Ecto neural progenitor cell (in vitro differentiated cells): ENCODE measurements around the gene SMYD3.
"Not testable (repeated sequence)": the region's sequence is repeated elsewhere in the genome, so short reads cannot be mapped to it uniquely, and the experiment has no call there.

Experiments used
- DNase-seq: peaks from one replicate; pipeline ENCODE4 v3.0.0-alpha.2; 2018; ENCODE audit warnings: low spot score

The SMYD3 gene

DNA sequence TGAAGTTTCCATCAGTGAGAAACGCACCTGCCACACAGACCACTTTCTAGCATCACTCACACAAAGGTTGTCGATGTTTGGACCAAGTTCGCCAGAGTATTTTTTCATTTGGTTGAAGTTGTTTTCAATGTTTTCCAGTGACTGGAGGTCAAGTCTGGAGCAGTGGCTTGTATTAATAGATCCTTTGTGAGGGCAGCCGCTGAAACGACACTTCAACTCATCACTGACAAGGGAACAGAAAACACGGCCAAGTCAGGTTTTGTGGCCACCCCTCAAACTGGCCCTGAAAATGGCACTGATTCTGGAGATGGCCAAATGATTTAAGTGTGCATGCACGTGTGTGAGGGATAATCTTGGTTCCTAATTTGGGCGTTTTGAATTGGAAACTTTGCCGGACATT lies 675.6 kb downstream of the SMYD3 start:
- DNase-seq, result no peak

GRCh38 chr1:245829826-245830225 lies 677.3 kb downstream of the SMYD3 start:
- no peak for DNase-seq

DNA sequence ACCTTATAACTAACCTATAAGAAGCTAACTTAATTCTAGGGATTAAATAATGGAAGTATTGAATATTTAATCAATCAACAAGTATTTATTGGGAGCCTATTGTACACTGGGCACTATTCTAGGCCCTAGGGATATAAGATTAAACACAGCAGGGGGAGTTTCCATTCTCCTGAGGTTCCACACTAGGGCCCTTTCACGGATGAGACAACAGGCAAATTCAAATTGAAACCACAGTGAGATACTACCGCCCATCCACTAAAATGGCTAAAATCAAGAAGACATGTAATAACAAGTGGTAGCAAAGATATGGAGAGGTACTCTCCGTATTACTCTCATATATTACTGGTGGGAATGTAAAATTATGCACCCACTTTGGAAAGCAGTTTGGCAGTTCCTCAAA lies 677.9 kb downstream of the SMYD3 start:
- DNase-seq, result no peak

GRCh38 chr1:245827301-245827700 lies 679.8 kb downstream of the SMYD3 start:
- DNase-seq, result no peak

GRCh38 chr1:245825128-245825901 lies 681.8 kb downstream of the SMYD3 start:
- no peak for DNase-seq

DNA sequence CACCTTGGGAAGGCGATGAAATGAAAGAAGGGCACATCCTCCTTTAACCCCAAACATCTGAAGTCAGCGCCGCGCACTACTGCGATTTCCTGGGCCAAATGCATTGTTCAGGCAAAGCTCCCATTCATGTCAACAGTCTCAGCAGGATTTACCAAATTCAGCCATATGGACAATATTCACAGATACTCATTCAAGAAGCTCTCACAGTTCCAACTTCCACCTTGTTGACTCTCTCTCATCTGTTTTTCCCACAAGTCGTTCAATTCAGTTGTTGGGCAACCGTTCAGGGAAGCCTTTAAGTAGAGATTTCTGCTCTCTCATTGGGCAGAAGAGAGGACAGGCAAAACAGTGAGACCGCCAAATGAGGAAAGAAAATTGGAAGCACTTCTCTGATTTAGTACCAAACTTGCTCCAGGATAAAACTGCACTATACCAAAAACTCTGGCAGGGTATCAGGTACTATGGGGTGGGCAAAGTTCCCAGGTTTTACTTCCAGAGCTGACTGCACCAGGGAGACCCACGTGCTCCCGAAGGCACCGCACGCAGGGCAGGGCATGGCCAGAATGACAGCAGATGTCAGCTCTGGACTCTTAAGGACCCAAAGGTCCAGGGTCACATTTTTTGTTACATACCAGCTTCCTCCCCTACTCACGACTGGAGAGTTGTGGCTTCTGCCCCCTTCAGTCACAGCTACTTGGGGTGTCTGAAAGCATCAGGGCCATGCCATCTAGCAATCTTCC lies 683.5 kb downstream of the SMYD3 start:
- DNase-seq, result no peak

DNA sequence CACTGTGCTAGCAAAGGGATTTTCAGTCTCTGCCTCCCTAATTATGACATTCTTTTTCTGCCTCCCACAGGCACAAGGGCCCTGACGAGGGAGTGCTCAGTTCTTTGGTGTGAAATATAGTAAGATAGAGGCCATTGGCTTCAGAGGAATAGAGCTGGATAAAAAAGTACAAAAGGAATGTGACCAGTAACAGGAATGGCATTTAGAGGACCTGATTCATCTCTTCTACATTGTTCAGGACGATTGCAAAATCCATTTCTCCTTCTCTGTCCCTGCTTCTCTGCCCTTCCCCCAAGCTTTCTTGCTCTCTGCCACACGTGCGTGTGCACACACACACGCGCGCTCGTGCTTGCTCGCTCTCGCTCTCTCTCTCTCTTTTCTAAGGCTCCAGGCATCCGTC lies 684.1 kb downstream of the SMYD3 start:
- no peak for DNase-seq

GRCh38 chr1:245818363-245818762 lies 688.7 kb downstream of the SMYD3 start:
- DNase-seq, result not testable (repeated sequence)

GRCh38 chr1:245816496-245816895 lies 690.6 kb downstream of the SMYD3 start:
- DNase-seq, result not testable (repeated sequence)

- no peak for DNase-seq
Measured at GRCh38 chr1:245814651-245815050, 692.4 kb downstream of the SMYD3 start.

- no peak for DNase-seq
Measured at GRCh38 chr1:245812278-245812677, 694.8 kb downstream of the SMYD3 start.

- DNase-seq, result no peak
Measured at GRCh38 chr1:245810789-245811337, 696.2 kb downstream of the SMYD3 start.

- no peak for DNase-seq
Measured at GRCh38 chr1:245810181-245810769, 696.8 kb downstream of the SMYD3 start.

DNA sequence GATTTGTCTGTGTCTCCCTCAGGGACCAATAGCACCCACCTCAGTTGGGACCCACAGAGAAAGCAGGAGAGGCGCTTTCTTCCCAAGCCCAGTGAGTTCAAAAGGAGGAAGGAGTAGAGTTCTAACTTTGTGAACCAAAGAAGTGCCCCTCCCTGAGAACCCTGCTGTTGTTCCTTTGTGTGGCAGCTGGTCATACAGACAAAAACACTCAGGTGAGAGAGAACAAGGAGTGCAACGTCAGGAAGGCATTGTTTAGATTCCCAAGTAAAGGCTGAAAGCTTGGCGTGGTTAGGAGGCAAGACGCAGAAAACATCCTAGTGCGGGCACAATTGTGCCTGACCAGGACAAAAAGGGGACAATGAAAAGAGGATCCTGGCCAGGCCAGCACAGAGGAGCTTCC lies 697.7 kb downstream of the SMYD3 start:
- no peak for DNase-seq

DNA sequence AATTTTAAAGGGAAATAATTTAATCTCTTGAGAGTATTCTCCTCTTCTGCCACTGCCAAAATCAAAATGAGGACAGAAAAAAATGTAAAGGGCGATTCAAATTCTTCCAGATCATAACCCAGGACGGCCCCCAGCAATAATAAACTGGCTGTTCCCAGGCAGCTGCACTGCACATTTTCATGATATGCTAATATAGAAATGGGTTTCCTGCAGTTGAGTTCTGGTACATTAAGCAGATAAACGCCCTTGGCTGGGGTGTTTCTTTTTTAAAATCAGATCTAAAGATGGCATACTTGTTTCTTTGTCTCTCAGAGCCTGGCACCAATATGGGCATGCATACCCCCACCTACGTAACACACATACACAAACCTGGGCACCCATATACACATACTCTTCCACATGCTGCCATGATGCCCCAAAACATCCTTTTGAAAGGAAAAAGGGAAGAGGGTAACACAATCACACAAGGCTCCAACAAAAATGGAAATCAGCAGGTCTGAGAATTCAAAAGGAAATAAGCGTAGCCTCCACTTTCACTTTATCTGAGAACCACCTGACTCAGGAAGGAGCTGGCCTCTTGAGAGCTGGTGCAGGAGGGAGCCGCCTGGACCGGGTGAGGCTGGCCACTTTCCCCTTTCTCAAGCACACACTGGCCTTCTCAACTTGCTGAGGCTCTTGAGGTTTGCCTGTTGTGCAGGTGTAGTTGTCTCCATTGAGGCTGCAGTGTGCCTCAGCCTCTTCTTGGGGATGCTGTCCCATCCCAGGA lies 698.9 kb downstream of the SMYD3 start:
- DNase-seq, result no peak

GRCh38 chr1:245807306-245807705 lies 699.8 kb downstream of the SMYD3 start:
- no peak for DNase-seq

DNA sequence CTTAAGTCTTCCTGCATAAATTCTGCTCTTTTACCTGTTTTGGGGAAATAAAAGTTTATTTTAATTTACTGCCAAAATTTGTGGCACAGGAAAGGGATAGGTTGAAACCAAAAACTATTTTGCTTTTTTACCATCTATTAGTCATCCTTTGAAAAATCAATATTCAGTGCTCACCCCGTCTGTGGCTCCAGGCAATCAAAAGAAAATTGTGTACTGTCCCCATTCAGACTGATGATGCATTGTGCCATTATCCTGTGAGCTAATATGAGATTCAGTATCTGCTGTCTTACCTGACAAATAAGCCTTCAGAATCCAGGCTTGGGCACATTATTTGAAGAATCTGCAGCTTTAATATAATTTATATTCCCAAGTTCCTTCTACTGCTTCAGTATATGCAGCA lies 701.5 kb downstream of the SMYD3 start:
- no peak for DNase-seq

- DNase-seq, result no peak
Measured at GRCh38 chr1:245804696-245805095, 702.4 kb downstream of the SMYD3 start.

DNA sequence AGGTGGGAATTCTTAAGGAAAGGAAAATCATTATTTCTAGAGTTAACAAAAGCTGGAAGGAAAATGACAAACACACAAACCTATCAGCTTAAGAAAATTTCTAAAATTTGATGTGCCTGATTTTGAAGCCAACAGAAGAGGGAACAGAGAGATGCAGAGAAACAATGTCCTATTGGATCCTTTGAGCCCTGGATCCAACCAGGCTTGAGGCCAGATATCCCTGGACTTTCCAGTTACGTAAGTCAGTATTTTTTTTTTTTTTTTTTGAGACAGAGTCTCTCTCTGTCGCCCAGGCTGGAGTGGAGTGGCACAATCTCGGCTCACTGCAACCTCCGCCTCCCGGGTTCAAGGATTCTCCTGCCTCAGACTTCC lies 703.4 kb downstream of the SMYD3 start:
- no peak for DNase-seq

- DNase-seq, result no peak
Measured at GRCh38 chr1:245802941-245803665, 704.0 kb downstream of the SMYD3 start.

DNA sequence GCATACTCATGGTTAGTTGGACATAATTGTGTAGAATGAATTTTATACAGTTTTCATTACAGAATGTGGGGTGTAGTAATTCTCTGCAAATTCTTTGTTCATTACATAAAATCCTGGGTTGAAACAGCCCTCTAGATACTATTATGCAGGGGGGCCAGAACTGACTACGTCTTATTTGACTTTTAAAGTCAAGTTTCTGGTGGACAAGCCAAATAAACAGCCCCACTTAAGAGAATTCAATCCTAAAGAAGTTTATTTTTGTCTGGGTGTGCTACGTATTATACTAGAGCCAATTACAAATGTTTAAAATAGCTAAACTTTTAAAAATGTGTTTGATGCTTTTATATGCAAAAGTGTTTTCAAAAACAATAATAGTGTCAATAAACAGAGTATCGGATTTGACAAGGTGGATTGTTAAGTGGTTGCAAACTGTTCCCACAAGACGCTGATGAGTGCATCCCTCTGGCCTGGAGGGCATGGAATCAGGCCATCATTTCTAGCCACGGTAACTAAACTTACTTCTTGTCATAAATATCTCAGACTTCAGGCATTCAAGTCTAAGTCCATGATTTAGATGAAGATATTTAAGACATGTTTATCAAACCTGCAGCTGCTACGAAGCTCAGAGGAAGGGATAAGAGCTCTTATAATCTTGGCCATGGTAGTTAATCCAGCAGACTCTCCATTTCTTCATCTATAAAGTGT lies 706.0 kb downstream of the SMYD3 start:
- no peak for DNase-seq
